Measurements from ENCODE around the gene AMPD3. TPM values are rescaled to one million over a fixed set of nuclear protein-coding genes. Genes with fewer than 3 reads are reported as not detected.

AMPD3 gene
- total RNA-seq, 2 experiments from 2014 or later, result 10.5 to 13.0 TPM

DNA sequence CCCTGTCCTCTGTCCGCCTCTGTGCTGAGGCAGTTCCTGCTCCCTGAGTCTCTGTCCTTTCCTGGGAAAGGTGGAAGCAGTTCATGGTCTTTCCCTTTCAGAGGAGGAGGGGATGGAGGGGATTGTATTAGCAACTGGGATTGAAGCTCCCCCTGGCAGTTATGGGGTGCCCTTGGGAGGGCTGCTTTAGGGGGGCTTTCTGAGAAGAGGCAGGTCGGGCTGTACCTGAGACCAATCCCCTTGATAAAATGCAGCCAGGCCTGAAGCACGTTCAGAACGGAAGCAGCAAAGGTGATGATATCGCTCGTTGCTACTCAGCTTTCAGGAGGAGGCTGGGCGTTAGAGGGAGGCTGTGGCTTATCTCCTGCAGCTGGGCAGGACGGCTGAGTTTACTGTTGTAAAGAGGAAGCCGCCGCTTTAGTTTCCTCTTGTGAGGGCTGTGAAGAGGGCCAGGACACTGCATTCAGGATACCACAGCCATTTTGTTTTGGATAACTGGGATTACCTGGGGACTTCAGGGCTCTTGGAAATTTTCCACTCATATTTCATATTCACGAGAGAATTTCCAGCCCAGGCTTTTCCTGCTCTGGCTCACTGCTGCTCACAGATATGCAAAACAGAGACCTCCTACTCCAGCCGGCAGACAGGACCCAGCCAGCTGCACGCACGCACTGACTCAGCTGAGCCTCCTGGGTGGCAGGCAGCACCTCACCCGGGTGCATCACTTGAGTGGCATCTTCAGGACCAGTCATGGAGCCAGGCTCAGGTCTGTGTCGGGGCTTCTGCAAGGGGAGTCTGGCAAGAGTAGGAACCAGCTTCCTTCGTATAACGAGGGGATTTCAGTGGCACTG, 798 bp downstream of the AMPD3 start:
- CTCF ChIA-PET, result interaction anchor here (0.7 to 2.3 kb wide), 2 partner anchors 52 to 85 kb away, joined by 3 to 9 read pairs; partner anchors contain the start of gene RNF141
- POLR2A ChIA-PET, result interaction anchor here (0.7 to 2.1 kb wide), 5 partner anchors 13 to 1774 kb away, joined by 3 to 7 read pairs (median 5); partner anchors contain the start of genes EIF4G2 and RNF141

DNA sequence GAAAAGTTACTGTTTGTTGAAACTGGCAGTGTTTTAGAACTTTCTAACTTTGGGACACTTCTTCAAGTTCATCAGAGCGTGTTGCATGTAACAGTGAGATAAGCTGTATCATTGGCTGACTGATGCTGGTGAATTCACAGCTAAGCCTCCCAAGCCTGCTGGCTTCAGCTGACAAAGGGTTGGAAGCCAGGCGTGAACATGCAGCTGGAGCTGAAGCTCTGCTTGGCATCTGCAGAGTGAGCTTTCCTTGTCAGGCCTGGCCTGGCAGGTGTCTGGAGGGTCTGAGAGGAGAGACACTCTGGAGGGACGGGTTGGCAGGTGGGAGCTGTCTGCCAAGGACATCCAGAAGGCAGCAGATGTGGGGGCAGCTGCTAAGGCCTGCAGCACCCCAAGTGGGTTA, 1.5 kb downstream of the AMPD3 start:
- ChIA-PET POLR2A (interaction anchor here (1.7 to 2.1 kb wide), 2 partner anchors 84 to 352 kb away, joined by 7 read pairs; partner anchors contain the start of genes EIF4G2 and RNF141), CTCF (interaction anchor here (2.3 kb wide), 1 partner anchor 85 kb away, joined by 9 read pairs; the partner anchor contains the start of gene RNF141)

DNA sequence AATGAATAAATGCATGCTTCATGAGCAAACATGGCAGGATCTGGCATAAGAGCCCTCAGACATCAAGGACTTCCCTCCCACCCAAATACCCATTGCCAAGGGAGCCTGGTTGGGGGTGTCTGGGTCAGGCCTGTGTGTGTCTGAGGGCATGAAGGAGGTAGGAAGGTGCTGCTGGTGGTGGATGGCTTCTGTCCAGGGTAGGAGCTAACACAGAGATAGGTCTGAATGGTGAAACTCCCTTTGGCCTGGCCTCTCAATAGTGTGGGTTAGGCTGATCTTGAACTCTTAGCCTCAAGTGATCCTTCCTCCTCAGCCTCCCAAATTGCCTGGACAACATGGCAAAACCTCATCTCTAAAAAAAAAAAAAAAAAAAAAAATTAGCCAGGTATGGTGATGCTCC, 2.8 kb downstream of the AMPD3 start:
- ChIA-PET POLR2A (no interaction called here), CTCF (no interaction called here)

DNA sequence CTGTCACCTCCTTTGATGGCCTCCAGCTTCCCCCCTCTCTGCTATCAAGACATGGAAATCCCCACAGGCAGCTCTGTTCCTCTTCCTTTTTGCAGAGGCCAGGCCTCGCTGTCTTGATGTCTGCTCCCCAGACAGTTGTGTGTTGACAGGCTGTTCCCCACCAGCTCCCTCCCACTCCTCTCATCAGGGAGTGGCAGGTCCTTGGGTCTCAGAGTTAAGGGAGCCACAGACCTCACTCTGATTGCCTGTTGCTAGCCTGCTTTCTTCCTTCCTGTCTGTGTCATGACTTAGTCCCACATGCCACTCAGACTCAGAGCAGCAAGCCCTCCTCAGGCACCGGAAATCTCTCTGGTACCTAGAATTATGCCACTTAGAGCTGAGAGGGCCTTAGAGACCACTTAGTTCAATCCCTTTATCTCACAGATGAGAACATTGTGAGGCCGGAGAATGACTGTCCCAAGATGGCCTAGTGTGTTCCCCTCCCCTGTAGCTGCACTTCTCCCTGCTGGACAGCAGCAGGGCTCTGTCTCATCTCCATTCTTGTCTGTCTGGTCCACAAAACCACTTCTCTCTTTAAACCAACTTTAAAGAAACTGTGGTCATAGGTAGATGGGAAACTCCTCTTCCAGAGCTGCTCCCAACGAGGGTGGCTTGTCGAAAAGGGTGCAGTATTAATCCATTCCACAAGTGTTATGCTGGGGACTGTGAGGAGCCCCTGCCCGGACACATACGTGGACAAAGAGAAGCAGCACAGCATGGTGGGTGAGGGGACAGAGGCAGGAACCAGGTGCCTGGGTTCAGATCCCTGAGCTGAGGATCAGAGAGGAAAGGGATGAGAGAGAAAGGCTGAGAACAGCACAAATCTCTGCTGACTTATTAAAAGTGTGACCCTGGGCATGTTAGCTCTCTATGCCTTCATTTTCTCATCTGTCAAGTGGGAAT, 4.2 kb downstream of the AMPD3 start:
- POLR2A ChIA-PET, result interaction anchor here (0.6 to 1.4 kb wide), 2 partner anchors 82 to 397 kb away, joined by 3 to 8 read pairs; partner anchors contain the start of gene RNF141
- CTCF ChIA-PET, result interaction anchor here (0.7 to 1.5 kb wide), 5 partner anchors 46 to 277 kb away, joined by 3 to 4 read pairs (median 3); partner anchors contain the start of gene RNF141

DNA sequence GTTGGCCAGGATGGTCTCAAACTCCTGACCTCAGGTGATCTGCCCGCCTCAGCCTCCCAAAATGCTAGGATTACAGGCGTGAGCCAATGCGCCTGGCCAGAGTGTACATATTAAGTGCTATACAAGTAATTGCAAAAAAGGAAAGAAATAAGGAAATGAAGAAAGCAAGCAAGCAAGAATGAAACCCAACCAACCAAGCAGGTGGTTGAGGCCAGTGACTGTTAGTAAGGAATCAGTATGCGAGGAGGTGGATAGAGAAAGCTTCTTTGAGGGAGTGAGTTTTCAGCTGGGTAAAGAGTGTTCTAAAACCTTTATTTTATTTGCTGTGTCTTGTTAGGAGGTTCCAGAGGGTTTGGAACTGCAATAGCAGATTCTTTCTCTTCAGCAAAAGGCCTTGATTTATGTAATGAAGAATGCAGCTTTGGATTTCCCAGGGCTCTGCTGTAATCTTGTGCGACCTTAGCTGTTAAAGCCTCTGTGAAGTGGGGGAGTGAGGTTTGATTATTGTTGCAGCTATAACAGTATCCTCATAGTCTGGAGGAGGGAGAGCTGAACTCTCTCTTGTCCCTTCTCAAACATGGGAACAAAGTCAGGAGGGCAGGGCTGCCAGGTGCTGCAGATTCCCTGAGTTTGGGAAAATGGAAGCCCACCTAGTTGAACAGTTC, 5.7 kb downstream of the AMPD3 start:
- CTCF ChIA-PET, result no interaction called here
- POLR2A ChIA-PET, result no interaction called here

DNA sequence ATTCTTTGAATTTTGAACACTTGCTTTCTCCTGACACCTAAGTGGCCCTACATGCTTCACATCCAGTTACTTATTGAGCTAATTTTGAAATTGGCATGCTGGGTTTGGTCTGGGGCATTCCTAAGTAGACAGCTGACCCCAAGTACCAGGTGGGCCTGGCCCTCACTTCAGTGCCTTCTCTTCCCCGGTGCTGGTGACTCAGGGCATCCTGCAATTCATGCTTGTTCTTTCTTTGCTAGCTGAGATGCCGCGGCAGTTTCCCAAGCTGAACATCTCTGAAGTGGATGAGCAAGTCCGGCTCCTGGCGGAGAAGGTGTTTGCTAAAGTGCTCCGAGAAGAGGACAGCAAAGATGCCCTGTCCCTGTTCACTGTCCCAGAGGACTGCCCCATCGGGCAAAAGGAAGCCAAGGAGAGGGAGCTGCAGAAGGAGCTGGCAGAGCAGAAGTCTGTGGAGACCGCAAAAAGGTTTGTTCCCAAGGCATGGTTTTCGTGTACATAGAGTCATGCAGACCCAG, 6.3 kb downstream of the AMPD3 start:
- POLR2A ChIA-PET, result no interaction called here

DNA sequence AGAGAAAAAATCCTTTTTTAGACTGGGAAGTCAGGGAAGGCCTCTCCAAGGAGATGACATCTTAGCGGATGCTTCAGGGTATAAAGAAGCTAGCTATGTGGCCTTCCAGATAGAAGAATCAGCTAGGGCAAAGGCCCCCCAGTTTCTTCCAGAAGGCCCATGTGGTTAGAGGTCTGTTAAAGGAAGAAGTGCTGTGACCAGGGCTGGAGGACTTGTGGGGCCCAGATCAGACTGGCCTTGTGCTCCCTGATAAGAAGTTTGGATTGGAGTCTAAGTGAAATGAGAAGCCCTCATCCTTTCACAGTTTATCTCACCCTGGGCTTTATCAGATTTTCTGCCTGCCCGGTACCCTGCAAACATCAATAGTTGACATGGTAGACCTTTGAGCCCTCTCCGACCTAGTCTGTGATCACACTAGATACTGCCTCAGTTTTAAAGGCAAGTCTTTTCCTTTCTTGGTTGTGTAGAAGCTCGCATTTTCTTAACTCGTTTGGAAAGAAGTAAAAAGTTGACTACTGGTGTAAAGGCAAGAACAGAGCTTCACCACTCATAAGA, 7.8 kb downstream of the AMPD3 start:
- ChIA-PET CTCF (no interaction called here), POLR2A (no interaction called here)

More for the DNA sequence above, 6.3 kb downstream of the AMPD3 start:
- CTCF ChIA-PET, result interaction anchor here (0.6 kb wide), 1 partner anchor 477 kb away, joined by 3 read pairs; no protein-coding TSS in a partner anchor

DNA sequence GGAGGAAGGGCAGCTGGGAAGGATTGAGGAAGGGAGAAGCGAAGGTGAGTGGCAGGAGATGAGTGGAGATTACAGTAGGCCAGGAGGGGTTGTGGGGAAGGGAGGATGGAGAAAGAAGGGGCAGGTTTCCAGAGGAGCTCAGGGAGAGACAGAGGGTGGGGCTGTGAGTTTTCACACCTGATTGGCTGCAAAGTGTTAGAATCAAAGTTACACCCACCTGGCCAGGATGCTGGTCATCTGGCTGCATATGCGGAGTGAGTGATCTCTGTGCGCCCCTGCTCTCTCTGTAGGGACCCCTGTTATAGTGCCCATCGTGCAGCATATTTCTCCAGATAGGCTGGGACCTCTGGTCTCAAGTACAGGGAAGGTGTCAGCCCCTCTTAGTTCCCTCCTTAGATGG, 18.3 kb downstream of the AMPD3 start:
- ChIA-PET CTCF (no interaction called here), POLR2A (no interaction called here)

DNA sequence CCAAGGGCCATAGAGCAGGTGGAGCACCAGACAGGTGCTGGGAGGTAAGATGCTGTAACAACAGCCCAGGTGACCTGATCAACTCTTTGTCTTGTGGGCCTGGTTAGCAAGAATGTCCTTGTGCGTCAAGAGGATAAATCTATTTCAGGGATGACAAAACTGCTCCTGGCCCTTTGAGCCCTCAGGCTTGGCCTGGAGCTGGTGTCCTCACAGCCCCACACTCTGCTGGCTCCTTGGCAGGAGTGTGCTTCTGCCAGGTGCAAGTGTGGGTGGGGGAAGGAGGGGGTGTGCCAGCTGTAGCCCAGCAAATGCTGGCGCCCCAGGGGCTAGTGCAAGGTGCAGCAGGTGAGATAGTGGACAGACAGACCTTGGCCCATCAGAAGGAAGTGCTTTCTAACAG, 19.5 kb downstream of the AMPD3 start:
- CTCF ChIA-PET, result no interaction called here

DNA sequence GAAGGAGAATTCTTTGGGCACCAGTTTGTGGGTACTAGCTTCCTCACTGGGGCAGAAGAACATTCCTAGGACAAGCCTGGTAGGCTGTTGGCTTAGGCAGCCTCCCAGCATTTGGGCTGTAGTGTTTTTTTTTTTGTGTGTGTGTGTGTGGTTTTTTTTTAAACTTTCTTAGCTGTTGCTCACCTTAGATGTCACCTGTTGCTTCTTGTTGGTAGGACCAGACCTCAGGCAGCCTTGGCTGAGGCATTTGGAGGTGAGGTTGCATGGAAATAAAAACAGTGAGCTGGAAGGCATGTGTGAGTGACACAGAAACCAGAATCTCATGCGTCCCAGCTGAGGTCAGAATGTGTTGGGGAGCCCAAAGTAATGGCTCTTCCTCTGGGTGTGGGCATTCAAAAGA, 21.3 kb downstream of the AMPD3 start:
- CTCF ChIA-PET, result no interaction called here
- POLR2A ChIA-PET, result no interaction called here

More for the DNA sequence above, 19.5 kb downstream of the AMPD3 start:
- POLR2A ChIA-PET, result no interaction called here

DNA sequence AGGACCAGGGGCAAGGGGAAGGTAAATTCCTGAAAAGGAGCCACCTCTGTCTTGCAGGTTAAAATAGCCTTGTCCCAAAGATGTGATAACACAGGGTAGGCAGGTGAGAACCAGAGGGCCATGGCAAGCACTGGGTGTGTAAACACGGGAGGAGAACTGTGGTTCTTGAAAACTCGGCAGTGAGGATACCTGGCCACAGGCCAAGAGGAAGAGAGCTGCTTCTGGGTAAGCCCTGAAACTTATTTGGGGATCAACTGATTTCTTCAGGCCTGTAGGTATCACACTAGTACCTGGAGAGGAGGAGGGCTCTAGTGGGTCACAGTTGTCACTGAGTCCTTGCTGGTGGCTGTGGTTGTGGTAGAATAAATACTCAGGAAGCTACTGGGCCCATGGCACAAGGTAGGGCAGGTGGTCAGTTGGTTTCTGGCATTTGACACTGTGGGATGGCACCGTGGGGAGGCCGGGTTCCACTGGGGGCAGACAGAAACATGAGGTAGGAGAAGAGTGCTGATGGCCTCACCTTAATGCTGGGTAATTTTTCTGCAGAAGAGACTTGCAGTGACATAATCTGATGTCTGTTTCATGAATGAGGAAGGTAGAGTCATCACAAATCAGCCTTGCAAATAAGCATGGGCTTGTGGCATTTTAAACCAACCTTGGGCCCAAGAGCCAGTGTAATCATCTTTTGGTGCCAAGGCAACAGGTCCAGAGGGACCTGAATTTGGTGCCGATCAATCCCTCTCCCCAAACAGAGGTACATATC, 22.0 kb downstream of the AMPD3 start:
- ChIA-PET POLR2A (no interaction called here), CTCF (no interaction called here)

DNA sequence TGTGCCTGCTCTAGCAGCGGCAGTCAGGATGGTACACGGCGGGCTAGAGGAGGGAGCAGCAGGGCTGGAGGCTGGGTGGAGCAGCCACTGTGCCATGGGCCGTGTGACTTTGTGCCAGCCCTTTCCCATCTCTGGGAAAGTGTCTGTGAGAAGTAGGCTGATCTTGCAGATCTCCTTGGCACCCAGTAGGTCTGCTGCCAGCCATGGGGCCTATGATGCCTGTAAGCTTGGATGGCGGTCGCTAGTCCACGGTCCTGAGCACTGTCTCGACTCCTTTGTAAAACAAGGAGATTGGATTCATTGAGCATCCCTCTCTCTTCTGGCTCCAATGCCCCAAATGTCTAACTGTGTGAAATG, 22.6 kb downstream of the AMPD3 start:
- ChIA-PET CTCF (no interaction called here), POLR2A (no interaction called here)

DNA sequence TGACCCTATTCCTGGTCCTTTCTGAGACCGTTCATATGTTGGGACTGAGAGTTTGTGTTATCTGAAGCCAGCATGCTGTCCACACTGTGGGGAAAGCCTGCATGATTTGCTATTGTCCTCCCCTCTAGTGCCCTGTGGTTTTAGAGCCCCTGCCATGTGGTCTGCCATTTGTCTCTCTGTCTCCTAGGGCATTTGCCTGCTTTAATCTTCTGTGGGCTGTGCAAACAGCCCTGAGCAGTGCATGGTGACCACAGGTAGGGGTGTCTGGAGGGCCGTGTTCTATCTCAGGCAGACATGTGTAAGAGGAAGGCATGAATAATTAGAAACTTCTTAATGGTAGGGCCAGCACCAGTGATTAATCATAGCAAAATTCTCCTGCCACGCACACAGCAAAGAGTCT, 23.0 kb downstream of the AMPD3 start:
- POLR2A ChIA-PET, result no interaction called here
- CTCF ChIA-PET, result no interaction called here

DNA sequence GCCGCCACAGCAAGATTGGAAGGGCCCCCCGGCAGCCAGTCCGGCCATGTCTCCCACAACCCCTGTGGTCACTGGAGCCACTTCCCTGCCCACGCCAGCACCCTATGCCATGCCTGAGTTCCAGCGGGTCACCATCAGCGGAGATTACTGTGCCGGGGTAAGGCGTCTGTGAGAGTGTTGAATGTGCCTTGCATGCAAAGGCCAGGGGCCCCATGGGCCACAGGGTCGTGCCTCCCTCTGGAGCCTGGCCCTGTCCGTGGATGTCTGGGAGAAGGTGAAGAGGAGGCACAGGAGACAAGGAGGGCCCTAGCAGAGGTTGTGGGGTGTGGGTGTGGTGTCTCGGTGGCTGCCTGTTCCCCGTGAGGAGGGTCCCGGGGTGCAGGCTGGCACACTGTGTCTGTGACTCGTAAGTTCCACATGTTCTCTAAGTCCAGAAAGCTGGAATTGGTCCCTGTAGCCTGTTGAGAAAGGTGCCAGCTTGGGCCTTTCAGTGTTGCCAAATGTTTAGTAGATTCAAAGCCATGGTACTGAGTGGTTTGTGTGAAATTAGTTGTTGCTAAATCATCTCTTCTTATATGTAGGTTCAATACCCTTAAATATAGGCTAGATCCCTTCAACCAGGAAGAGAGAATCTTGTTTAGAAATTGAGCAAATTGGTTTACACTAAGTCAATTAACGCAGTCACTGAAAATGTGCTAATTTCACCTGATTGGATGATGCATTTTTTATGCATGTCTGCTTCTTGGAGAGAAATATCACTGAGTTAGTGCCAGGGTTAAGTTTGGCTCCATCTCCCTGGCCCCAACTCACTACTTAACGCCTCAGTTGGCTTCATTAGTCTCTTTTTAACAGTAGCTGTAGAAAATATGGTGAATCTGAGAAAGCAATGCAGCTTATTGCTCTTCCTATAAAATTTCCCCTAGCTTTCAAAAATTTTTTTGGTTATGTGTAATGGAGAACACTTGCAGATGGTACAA, 23.8 kb downstream of the AMPD3 start:
- ChIA-PET CTCF (no interaction called here), POLR2A (no interaction called here)

DNA sequence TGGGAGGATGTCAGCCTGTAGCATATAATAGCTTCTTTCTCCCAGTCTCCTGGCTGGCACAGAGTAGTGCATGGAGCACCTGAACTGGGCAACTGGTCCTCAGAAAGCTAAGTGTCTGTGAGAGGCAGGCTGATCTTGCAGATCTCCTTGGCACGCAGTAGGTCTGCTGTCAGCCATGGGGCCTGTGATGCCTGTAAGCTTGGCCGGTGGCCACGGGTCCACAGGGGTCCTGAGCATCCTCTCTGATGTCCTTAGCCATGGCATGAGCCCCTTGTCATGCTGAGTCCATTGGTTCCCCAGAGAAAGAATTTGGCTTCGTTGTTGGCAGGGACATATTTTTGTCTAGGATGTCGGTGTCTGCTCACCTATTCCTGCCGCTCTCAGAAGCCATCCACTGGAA, 25.0 kb downstream of the AMPD3 start:
- ChIA-PET POLR2A (no interaction called here), CTCF (no interaction called here)

DNA sequence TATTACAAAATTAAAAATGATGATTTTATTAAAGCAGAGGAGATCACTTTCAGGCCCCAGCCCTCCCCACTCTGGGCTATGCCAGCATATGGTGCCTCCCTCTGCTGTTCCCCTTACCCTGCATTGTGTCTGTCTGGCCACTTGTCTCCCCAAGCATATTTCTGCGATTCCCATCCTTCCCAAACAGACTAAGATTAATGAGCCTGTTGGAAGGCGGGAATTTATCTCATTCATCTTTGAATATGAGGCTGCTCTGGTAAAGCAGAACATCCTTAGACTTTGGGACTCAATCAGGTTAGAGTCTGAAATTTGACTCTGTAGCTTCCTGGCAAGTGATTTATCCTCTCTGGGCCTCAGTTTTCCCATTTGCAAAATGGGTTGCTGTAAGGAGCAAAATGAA, 25.7 kb downstream of the AMPD3 start:
- CTCF ChIA-PET, result interaction anchor here (1.2 kb wide), 1 partner anchor 60 kb away, joined by 3 read pairs; the partner anchor contains the start of gene RNF141
- POLR2A ChIA-PET, result no interaction called here

DNA sequence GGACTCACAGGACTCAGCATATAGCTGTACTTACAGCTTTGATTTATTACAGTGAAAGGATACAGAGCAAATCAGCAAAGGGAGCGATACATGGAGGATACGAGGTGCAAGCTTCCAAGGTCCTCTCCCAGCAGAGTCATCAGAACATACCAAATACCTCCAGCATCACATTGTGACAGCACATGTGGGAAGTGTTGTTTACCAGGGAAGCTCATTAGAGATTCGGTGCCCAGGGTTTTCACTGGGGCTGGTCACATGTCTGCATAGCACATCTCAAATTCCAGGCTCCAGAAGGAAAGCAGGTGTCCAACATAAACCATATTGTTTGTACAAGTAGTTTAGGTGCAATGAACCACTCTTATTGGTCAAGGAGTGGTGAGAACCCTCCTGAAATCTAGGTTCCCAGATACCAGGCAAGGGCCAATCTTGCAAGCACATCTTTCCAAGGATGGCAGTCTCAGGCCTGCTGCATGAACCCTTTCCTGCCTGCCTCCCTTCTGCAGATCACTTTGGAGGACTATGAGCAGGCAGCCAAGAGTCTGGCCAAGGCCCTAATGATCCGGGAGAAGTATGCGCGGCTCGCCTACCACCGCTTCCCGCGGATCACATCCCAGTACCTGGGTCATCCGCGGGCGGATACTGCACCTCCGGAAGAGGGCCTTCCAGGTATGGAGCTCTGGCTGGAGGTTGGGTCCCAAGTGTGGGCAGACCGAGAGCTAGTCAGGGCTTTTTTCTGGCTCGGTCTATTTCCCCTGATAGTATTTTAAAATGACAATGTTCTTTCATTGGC, 26.7 kb downstream of the AMPD3 start:
- POLR2A ChIA-PET, result no interaction called here
- CTCF ChIA-PET, result interaction anchor here (1.2 kb wide), 1 partner anchor 59 kb away, joined by 3 read pairs; the partner anchor contains the start of gene RNF141
